IMR-90 (cell line): Measurements from ENCODE around the gene KCTD5. TPM values are rescaled to one million over a fixed set of nuclear protein-coding genes. Genes with fewer than 3 reads are reported as not detected.
"Not testable (repeated sequence)": the region's sequence is repeated elsewhere in the genome, so short reads cannot be mapped to it uniquely, and the experiment has no call there.

Source experiments
- ATAC-seq: fragments of 200-7000 bp; cut with Tn5 transposase; 2 replicates; pipeline ENCODE4 v1.9.1; 2020; ENCODE audit warnings: low read depth, mild to moderate bottlenecking, moderate library complexity
- BruUV-seq: library from RNA; stranded (reverse); fragments of 400-500 nt; replicated peaks from 2 replicates; lab custom pipeline; 2021; lab: Mats Ljungman, UMichigan
- CTCF ChIA-PET: fragments of 300-600 bp; formaldehyde crosslinking; extraction: SDS; loops from one replicate; lab custom pipeline; 2021; ENCODE audit warnings: antibody characterized with exemption; lab: Yijun Ruan, JAX
- POLR2A ChIA-PET: fragments of 300-600 bp; sonication (Branson Sonifier 250); formaldehyde crosslinking; loops from one replicate; lab custom pipeline; 2022; ENCODE audit warnings: antibody characterized with exemption; ENCODE audit not compliant: unreplicated experiment; lab: Charles Lee
- DNase-seq: peaks from one replicate; pipeline ENCODE4 v3.0.0; 2013
- H2AFZ ChIP-seq: replicated peaks from 2 replicates; pipeline ENCODE3; 2013; ENCODE audit warnings: low read length, mild to moderate bottlenecking; ENCODE audit not compliant: poor library complexity
- H2AK5ac ChIP-seq: 2 replicates; pipeline ENCODE4 v1.6.1; 2013; ENCODE audit warnings: low read depth, low read length, inconsistent platforms
- H2AK9ac ChIP-seq: replicated peaks from 2 replicates; pipeline ENCODE3; 2013; ENCODE audit warnings: mild to moderate bottlenecking, low read depth, low read length, moderate library complexity; ENCODE audit not compliant: poor library complexity
- H2BK120ac ChIP-seq: 2 replicates; pipeline ENCODE4 v1.6.1; 2013; ENCODE audit warnings: low read depth, low read length, inconsistent platforms
- H2BK15ac ChIP-seq: 3 replicates; pipeline ENCODE4 v1.6.1; 2013; ENCODE audit warnings: low read depth, low read length, inconsistent platforms
- H2BK20ac ChIP-seq: 2 replicates; pipeline ENCODE4 v1.6.1; 2013; ENCODE audit warnings: low read depth, mild to moderate bottlenecking, inconsistent platforms, low read length, moderate library complexity
- H2BK5ac ChIP-seq: 2 replicates; pipeline ENCODE4 v1.6.1; 2013; ENCODE audit warnings: mild to moderate bottlenecking, low read depth, low read length, inconsistent platforms; ENCODE audit not compliant: poor library complexity, severe bottlenecking
- H3K14ac ChIP-seq: replicated peaks from 2 replicates; pipeline ENCODE4 v1.6.1; 2013; ENCODE audit warnings: low read depth, low read length, inconsistent platforms
- H3K18ac ChIP-seq: 2 replicates; pipeline ENCODE4 v1.6.1; 2013; ENCODE audit warnings: low read depth, low read length, control low read depth
- H3K23ac ChIP-seq: 2 replicates; pipeline ENCODE4 v1.6.1; 2013; ENCODE audit warnings: low read depth, low read length, inconsistent platforms
- H3K27ac ChIP-seq: 2 replicates; pipeline ENCODE4 v1.5.1; 2013; ENCODE audit warnings: mild to moderate bottlenecking, control low read depth, low read length; ENCODE audit not compliant: insufficient read depth
- H3K27me3 ChIP-seq: 2 replicates; pipeline ENCODE4 v1.6.1; 2013; ENCODE audit warnings: low read length; ENCODE audit not compliant: control insufficient read depth, insufficient read depth
- H3K36me3 ChIP-seq: 2 replicates; pipeline ENCODE4 v1.6.1; 2013; ENCODE audit warnings: low read length, mixed read lengths; ENCODE audit not compliant: control insufficient read depth, insufficient read depth
- H3K4ac ChIP-seq: 2 replicates; pipeline ENCODE4 v1.6.1; 2013; ENCODE audit warnings: low read depth, low read length, inconsistent platforms
- H3K4me1 ChIP-seq: 2 replicates; pipeline ENCODE4 v1.6.1; 2013; ENCODE audit warnings: low read length, mixed read lengths; ENCODE audit not compliant: control insufficient read depth, insufficient read depth
- H3K4me2 ChIP-seq: 2 replicates; pipeline ENCODE4 v1.6.1; 2013; ENCODE audit warnings: low read depth, mild to moderate bottlenecking, control low read depth, low read length, moderate library complexity
- H3K4me3 ChIP-seq: 2 replicates; pipeline ENCODE4 v1.5.1; 2013; ENCODE audit warnings: low read depth, mild to moderate bottlenecking, control low read depth, low read length, moderate library complexity; ENCODE audit not compliant: insufficient read depth
- H3K56ac ChIP-seq: 2 replicates; pipeline ENCODE4 v1.6.1; 2013; ENCODE audit warnings: low read length, inconsistent platforms; ENCODE audit not compliant: insufficient read depth; ENCODE audit errors: extremely low read depth
- H3K79me1 ChIP-seq, 2 experiments: 2 replicates each; pipeline ENCODE4 v1.6.1; 2013; ENCODE audit warnings: low read length in 2 of 2, inconsistent platforms in 1 of 2, low read depth in 1 of 2
- H3K9ac ChIP-seq: 2 replicates; pipeline ENCODE4 v1.6.1; 2013; ENCODE audit warnings: low read depth, low read length, control low read depth
- H3K9me1 ChIP-seq: 2 replicates; pipeline ENCODE4 v1.6.1; 2013; ENCODE audit warnings: low read length, inconsistent platforms; ENCODE audit not compliant: insufficient read depth
- H3K9me3 ChIP-seq: 2 replicates; pipeline ENCODE4 v1.6.1; 2013; ENCODE audit warnings: low read length; ENCODE audit not compliant: control insufficient read depth, insufficient read depth
- H4K20me1 ChIP-seq: 2 replicates; pipeline ENCODE4 v1.6.1; 2013; ENCODE audit warnings: low read length, inconsistent platforms; ENCODE audit not compliant: insufficient read depth
- H4K5ac ChIP-seq: 2 replicates; pipeline ENCODE4 v1.6.1; 2013; ENCODE audit warnings: mild to moderate bottlenecking, low read depth, low read length, control low read depth
- H4K8ac ChIP-seq, 2 experiments: 2 replicates each; pipeline ENCODE4 v1.6.1; 2013; ENCODE audit warnings: low read depth in 2 of 2, low read length in 2 of 2, control low read depth in 1 of 2, inconsistent platforms in 1 of 2
- H4K91ac ChIP-seq: 2 replicates; pipeline ENCODE4 v1.6.1; 2013; ENCODE audit warnings: low read depth, low read length, inconsistent platforms; ENCODE audit not compliant: insufficient read depth
- WGBS, 2 experiments: methylation state at CpG; one replicate each; pipeline versions ENCODE4 v1.1.5 to v1.1.7; 2013; ENCODE audit warnings: missing lambda C conversion rate in 2 of 2; ENCODE audit not compliant: insufficient read length in 1 of 2; ENCODE audit errors: extremely low coverage in 2 of 2; 5-methylcytosine and 5-hydroxymethylcytosine counted together
- dilution Hi-C: fragments of 300-500 bp; cut with HindIII; formaldehyde crosslinking; loops from one replicate; pipeline ENCODE4 v1.14.3; 2018; ENCODE audit warnings: low sequenced_read_pairs; ENCODE audit not compliant: unreplicated experiment
- in situ Hi-C: fragments of 300-500 bp; cut with MboI; formaldehyde crosslinking; loops from 3 replicates; pipeline ENCODE4 v1.14.3; 2019; ENCODE audit warnings: low sequenced_read_pairs, inconsistent platforms, mixed read lengths
- intact Hi-C: fragments of 100-400 bp; cut with micrococcal nuclease; formaldehyde crosslinking; loops from 2 replicates; pipeline ENCODE4 v1.10.0; 2022
- polyA plus RNA-seq, 3 experiments: library from polyadenylated mRNA; depleted of rRNA; stranded (reverse); fragments of >200 nt; gene quantifications; 2 replicates each; pipeline ENCODE4 v1.2.3, GENCODE V29; 2012; ENCODE audit warnings: low replicate concordance in 1 of 3
- total RNA-seq: library from RNA; depleted of rRNA; stranded (reverse); fragments of >200 nt; gene quantifications from 2 replicates; pipeline ENCODE4 v1.2.3, GENCODE V29; 2012

KCTD5 gene
- total and polyA plus RNA-seq, 2 of the 4 experiments (the other 2 are of a cell fraction), result 17.2 to 56.2 TPM

DNA sequence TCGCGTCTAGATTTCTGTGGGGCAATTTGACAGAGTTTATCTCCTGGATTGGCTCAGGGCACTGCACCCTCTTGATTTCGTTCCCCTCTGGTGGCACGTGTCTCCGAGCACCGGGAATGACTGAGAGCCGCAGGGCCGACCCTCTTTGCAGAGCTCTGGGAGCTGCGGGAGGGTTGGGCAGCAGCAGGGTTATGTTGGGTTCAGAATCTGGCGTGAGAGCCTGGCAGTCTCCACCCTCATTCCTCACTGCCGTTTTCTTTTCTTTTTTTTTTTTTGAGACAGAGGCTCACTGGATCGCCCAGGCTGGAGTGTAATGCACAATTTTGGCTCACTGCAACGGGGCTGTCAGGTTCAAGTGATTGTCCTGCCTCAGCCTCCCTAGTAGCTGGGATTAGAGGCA is 7.1 kb downstream of the KCTD5 start:
- H4K8ac ChIP-seq, result not testable (repeated sequence)

More for the DNA sequence above, 7.1 kb downstream of the KCTD5 start:
- intact Hi-C loops, H3K4me3 ChIP-seq, H4K5ac ChIP-seq, H3K9ac ChIP-seq, H2AK5ac ChIP-seq, H3K14ac ChIP-seq, H3K9me3 ChIP-seq, H3K27ac ChIP-seq, H3K4me2 ChIP-seq, POLR2A ChIA-PET, H3K4ac ChIP-seq, H2BK120ac ChIP-seq, H3K56ac ChIP-seq, H2BK15ac ChIP-seq, DNase-seq, H3K23ac ChIP-seq, dilution Hi-C loops, H2BK5ac ChIP-seq, H2BK20ac ChIP-seq, H3K4me1 ChIP-seq, in situ Hi-C loops, H2AK9ac ChIP-seq, H2AFZ ChIP-seq, H3K36me3 ChIP-seq, H3K18ac ChIP-seq, H4K91ac ChIP-seq, H3K27me3 ChIP-seq, CTCF ChIA-PET, BruUV-seq: not testable (repeated sequence)
- no CpG with 5 or more reads among the region's 13 CpGs for WGBS, 2 experiments
- H4K20me1 ChIP-seq, result peaks cover 53% of the 10 kb centered on the region
- ATAC-seq, result 0 out of 2 replicates have a peak, but pooled peaks have one; percentile 6
- H3K79me1 ChIP-seq, result peaks cover 10 to 53% of the 10 kb centered on the region in 2 experiments
- peaks cover 10% of the 10 kb centered on the region for H3K9me1 ChIP-seq
